ENCODE results near the gene FBLN2.
"Not testable (repeated sequence)": the region's sequence is repeated elsewhere in the genome, so short reads cannot be mapped to it uniquely, and the experiment has no call there.

The FBLN2 gene

DNA sequence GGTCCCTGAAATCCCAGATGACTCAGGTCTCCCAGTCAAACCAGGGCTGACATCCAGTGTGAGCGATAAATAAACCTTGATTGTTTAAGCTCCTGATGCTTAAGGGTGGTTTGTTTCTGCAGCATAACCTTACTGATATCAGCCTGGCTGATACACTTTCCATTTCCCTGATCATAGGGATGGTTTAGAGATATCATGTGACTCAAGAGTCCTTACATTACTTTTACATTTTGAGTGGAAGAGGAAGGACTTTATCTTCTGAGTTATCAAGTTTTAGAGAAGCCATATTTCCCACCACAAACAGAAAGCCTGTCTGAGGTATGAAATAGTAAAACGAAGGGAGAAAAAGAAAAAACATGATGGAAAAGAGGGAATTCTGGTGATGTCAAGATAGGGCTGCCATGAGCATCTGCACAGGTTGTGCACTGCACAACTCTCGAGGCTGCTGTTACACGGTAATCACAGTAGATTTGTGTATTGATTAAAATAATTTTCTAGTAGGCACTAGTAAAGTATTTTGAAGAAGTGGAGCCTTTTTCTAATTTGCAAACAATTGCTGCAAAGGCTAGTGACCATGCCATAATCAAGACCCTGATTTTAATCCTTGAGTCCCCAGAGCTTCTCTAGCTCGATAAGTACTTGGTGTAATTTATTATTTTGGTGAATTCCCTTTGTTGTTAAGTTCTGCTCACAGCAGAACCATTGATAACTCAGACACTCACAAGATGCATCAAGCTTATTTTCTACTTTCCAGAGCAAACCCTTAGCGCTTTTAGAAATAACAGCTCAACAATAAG, 34.1 kb upstream of the FBLN2 start:
- no peak for DNase-seq

GRCh38 chr3:13515786-13516759, 32.9 kb upstream of the FBLN2 start:
- DNase-seq: no peak

DNA sequence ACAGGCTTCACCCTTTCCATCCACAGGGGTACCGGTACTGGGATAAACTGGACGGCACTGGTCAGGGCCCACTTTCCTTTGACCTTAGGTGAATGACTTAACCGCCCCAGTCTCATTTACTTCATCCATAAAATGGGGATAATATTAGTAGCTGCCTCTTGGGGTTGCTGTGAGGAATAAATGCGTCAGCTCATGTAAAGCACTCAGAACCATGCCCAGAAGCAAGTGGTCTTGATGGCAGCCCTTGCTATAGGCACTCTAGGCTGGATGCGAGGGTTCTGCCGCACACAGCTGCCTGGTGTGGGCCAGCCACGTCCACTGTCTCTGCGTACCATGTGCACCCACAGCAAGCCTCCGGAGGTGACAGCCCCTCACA, 32.2 kb upstream of the FBLN2 start:
- no peak for DNase-seq

DNA sequence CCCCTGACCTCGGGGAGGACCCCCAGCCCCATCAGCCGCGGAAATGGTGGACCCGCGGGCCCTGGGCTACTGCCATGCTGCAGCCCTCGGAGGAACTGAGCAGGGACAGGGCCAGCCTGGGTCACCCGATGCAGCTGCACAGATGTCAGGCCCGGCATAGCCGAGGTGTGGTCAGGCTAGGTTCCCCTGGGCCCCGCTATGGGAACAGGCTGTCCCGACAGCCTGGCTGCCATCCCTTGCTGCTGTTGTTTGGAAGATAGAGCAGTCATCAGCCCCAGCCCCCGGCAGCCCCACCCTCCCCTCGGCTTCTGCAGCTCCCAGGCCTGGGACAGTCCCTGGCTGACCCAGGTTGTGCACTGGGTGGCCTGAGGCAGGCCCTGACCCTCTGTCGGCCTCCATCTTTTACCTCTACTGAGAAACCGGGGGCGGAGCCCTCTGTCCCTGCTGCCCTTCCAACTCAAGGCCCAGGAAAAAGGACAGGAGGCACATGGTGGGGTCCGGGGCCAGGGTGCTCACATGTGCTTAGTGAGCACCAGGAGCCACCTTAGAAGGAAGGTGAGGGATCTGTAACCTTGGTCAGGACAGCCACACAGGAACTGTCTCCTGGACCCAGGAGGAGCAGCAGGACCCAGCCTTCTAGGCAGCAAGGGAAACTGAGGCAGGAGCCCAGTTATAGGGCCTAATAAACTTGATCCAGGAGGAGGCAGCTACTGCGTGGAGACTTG, 31.5 kb upstream of the FBLN2 start:
- DNase-seq: no peak

GRCh38 chr3:13518516-13518953, 30.4 kb upstream of the FBLN2 start:
- DNase-seq: no peak

DNA sequence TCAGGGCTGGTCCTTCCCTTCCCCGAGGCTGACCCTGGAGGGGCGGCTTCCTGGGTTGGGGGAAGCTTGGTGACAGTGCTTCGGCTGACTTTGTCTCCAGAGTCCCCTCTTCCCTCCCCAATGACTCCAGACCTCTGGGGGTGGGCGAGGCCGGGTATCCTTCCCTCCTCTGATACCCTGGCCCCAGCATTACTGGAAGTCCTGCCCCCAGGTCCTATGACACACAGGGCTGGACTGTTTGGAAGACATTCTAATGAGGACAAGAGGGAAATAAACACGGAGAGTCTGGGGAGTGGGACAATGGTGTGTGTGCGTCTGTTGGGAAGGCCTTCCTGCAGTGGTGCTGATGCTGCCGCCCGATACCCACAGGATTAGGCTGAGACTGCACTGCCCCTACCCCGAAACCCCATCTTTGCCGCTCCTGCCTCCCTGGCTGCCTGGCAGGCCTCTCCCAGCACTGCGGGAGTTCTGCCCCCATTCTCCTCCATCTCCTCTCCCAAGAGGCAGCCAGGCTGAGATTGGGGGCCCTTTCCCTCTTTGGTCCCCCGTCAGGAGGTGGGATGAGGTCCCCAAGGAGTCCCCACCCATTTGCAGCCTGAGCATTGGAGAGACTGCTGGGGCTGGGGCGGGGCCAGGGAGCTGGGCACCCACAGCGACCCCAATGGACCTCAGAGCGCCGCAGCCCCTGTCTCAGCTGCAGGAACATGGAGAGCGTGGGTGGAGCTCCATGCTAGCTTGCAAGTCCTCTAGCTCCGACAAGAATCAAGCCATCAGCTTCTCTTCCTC, 29.7 kb upstream of the FBLN2 start:
- no peak for DNase-seq

DNA sequence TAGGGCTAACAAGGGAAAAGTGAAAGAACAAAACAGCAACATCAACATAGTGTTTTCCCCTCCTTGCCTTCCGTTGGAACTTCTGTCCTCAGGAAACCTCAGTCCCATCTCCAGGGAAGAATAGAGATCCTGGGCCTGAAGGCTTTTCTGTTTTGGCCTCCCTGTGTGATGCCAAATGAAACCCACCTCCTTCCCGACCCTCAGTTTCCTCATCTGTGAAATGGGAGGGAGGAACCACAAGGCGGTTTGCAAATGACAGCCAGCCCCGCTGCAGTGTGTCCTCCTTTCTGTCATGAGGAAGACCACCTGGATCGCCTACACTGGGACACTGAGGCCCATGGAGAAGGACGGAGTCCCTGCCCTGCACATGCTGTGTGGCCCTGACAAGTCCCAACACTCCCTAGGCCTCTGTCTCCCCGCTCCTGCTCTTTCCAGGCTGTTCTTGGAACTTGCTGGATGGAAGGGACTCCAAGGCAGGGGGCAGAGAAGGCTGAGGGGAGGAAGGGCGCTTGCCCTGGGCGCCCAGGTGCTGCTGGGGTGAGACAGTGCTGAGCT, 28.5 kb upstream of the FBLN2 start:
- no peak for DNase-seq

- no peak for DNase-seq
Observed at GRCh38 chr3:13521309-13521708, 27.6 kb upstream of the FBLN2 start.

GRCh38 chr3:13521749-13522148, 27.2 kb upstream of the FBLN2 start:
- DNase-seq: not testable (repeated sequence)

DNA sequence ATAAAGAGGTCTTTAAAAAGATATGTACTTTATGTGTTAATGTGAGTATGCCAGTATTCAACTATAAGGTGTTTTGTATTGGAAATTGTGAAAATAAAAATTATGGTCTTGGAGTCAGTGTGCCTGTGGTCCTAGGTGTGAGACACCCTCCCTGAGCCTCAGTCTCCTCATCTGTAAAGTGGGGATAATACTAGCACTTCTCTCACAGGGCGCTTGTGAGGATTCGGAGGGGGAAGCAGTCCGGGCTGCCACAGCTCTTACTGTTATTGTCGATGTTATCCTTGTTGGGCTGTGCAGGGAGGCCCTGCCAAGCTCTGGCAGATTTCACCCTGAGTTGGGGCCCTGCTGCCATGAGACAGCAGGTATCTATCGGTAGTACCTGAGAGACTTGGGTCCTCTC, 26.7 kb upstream of the FBLN2 start:
- DNase-seq: no peak

GRCh38 chr3:13524979-13525669, 23.8 kb upstream of the FBLN2 start:
- no peak for DNase-seq

DNA sequence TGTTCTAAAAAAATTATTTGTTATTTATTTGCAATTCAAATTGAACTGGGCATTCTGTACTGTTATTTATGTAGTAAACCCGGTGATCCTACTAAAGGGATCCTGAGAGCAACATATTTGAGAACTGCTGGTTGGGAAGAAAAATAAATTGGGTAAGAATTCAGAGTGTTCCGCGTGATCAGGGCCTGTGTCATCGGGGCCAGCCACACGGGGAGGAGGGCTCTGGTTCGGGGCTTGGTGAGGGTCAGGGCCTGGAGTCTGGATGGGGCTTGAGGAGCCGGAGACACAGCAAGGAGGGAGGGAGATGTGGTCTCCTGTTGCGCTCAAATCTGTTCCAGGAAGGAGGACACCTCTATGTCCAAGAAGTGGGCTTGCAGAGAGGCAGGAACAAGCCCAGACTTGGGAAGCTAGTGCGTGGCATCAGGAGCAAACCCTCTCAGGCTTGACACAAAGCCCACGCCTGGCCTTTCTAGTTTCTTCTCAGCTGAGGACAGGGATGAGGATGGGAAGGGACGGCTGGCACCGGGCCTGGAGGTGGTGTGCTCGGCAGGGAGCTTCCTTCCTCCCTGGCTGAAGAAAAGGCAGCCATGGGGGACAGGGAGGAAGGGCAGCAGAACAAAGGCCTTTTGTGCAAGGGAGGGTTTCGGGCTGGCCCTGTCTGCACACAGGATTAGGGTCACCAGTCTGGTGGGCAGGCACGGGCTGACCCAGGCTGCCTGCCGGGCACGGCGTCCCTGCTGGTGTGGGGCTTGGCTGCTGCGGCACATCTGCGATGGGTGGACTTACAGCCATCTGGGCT, 22.9 kb upstream of the FBLN2 start:
- DNase-seq: no peak

GRCh38 chr3:13526626-13526949, 22.3 kb upstream of the FBLN2 start:
- no peak for DNase-seq

DNA sequence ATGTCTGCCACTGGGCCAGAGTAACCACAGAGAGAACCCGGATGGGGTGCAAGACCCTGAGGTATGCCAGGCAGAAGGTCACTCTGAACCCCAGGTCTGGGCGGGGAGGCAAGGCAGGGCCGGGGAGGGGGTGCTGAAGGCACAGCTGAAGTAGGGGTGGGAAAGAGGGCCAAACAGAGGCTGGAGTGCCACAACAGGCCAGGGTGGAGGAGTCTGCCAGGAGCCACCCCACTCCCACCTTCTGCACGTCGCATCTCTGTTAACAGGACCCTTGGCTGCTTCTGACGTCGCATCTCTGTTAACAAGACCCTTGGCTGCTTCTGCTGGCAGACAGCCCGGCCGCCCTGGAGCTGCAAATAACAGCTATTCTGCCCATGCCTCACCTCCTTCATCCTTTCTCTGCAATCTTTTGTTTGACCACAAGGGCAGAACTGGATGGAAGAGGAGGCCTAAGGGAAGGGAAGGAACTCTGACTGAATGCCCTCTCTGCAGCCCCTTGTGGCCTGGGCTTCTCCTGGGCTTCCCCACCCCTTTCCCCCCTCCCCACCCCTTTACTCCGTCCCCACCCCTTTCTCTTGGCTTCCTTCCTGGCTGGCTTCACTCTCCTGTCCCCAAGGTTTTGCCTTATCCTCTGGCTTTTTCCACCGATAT, 20.6 kb upstream of the FBLN2 start:
- no peak for DNase-seq

GRCh38 chr3:13529196-13530112, 19.5 kb upstream of the FBLN2 start:
- DNase-seq: no peak

GRCh38 chr3:13530241-13531009, 18.5 kb upstream of the FBLN2 start:
- no peak for DNase-seq

- no peak for DNase-seq
Observed at GRCh38 chr3:13532085-13532484, 16.8 kb upstream of the FBLN2 start.

DNA sequence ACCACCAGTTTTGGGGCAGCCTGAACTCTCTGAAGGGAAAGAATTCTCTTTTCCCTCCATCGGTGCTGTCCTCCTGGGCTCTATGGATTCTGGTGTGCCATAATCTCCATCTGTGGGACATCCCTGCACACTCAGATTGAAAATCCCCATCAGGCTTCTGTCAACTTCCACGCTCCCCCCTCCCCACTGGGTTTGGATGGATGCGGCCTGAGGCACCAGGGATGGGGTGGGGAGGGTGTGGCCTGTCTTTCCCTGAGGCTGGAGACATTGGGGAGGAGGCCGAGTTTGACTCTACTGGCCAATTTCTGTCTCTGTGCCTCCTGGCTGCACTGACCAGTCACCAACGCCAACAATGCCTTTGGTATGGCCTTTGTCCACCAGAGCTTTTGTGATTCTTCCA, 16.3 kb upstream of the FBLN2 start:
- no peak for DNase-seq

Data from activated CD4-positive, alpha-beta T cell treated with anti-CD3 and anti-CD28 coated beads for 48 hours (primary cell).